WTC11 (cell line): ENCODE measurements around the gene MRPL23. TPM values are rescaled to one million over a fixed set of nuclear protein-coding genes. Genes with fewer than 3 reads are reported as not detected.

Experiments
- ATAC-seq: fragments of 200-7000 bp; cut with Tn5 transposase; 2 replicates; pipeline ENCODE4 v1.10.0; 2021; ENCODE audit warnings: mild to moderate bottlenecking, moderate library complexity
- CTCF ChIA-PET: fragments of 300-600 bp; sonication (Branson Sonifier 250); formaldehyde crosslinking; loops from one replicate; lab custom pipeline; 2021; ENCODE audit warnings: antibody characterized with exemption; lab: Charles Lee
- POLR2A ChIA-PET: fragments of 350-600 bp; sonication (Branson Sonifier 250); formaldehyde crosslinking; loops from one replicate; lab custom pipeline; 2021; ENCODE audit warnings: antibody characterized with exemption; lab: Charles Lee
- DNase-seq: peaks from one replicate; pipeline ENCODE4 v3.0.0; 2021; ENCODE audit warnings: low spot score
- H3K27ac Mint-ChIP-seq: 2 replicates; pipeline ENCODE4 v1.8.0; 2021; ENCODE audit warnings: mixed read lengths
- H3K27me3 Mint-ChIP-seq: 2 replicates; pipeline ENCODE4 v1.8.0; 2021; ENCODE audit warnings: low read depth, mild to moderate bottlenecking, moderate library complexity, mixed read lengths
- H3K36me3 Mint-ChIP-seq: 2 replicates; pipeline ENCODE4 v1.8.0; 2021; ENCODE audit warnings: mixed read lengths
- H3K4me1 Mint-ChIP-seq: 2 replicates; pipeline ENCODE4 v1.8.0; 2022; ENCODE audit warnings: mixed read lengths
- H3K4me3 Mint-ChIP-seq: 2 replicates; pipeline ENCODE4 v1.8.0; 2021; ENCODE audit warnings: mild to moderate bottlenecking, moderate library complexity, mixed read lengths
- H3K9me3 Mint-ChIP-seq: 2 replicates; pipeline ENCODE4 v1.8.0; 2021; ENCODE audit warnings: mixed read lengths
- CREB1 ChIP-seq: sonication (generic); formaldehyde crosslinking; IDR thresholded peaks from 2 replicates; pipeline ENCODE4 v1.8.0; 2023; ENCODE audit warnings: mild to moderate bottlenecking, missing genetic modification reagents
- E2F1 ChIP-seq: sonication (generic); formaldehyde crosslinking; IDR thresholded peaks from 2 replicates; pipeline ENCODE4 v1.8.0; 2022; ENCODE audit warnings: mild to moderate bottlenecking, missing genetic modification reagents
- FOXK1 ChIP-seq: sonication (generic); formaldehyde crosslinking; IDR thresholded peaks from 2 replicates; pipeline ENCODE4 v1.8.0; 2022; ENCODE audit warnings: mild to moderate bottlenecking, moderate library complexity, missing genetic modification reagents
- FOXP1 ChIP-seq: sonication (generic); formaldehyde crosslinking; IDR thresholded peaks from 2 replicates; pipeline ENCODE4 v1.8.0; 2022; ENCODE audit warnings: missing genetic modification reagents, mild to moderate bottlenecking, moderate library complexity, borderline replicate concordance
- MXD4 ChIP-seq: fragments of 250-450 bp; sonication (Bioruptor Pico); IDR thresholded peaks from 2 replicates; pipeline ENCODE4 v1.8.0; 2021; ENCODE audit warnings: mild to moderate bottlenecking, moderate library complexity, borderline replicate concordance
- MYBL2 ChIP-seq: sonication (generic); formaldehyde crosslinking; IDR thresholded peaks from 2 replicates; pipeline ENCODE4 v1.8.1; 2023; ENCODE audit warnings: mild to moderate bottlenecking, moderate library complexity, missing genetic modification reagents
- NFE2L1 ChIP-seq: sonication (generic); formaldehyde crosslinking; IDR thresholded peaks from 2 replicates; pipeline ENCODE4 v1.8.1; 2023; ENCODE audit warnings: missing genetic modification reagents
- NR1H2 ChIP-seq: sonication (generic); formaldehyde crosslinking; IDR thresholded peaks from 2 replicates; pipeline ENCODE4 v1.9.0; 2021; ENCODE audit warnings: mild to moderate bottlenecking, moderate library complexity, missing genetic modification reagents
- NR2C2 ChIP-seq: sonication (generic); formaldehyde crosslinking; IDR thresholded peaks from 2 replicates; pipeline ENCODE4 v1.8.0; 2022; ENCODE audit warnings: mild to moderate bottlenecking, missing genetic modification reagents
- RELA ChIP-seq: sonication (generic); formaldehyde crosslinking; IDR thresholded peaks from 2 replicates; pipeline ENCODE4 v1.8.1; 2022; ENCODE audit warnings: missing genetic modification reagents, mild to moderate bottlenecking, borderline replicate concordance
- TCF7 ChIP-seq: sonication (generic); formaldehyde crosslinking; IDR thresholded peaks from 2 replicates; pipeline ENCODE4 v1.8.0; 2022; ENCODE audit warnings: mild to moderate bottlenecking, low read depth, missing genetic modification reagents, moderate library complexity
- TEAD1 ChIP-seq: sonication (generic); formaldehyde crosslinking; IDR thresholded peaks from 2 replicates; pipeline ENCODE4 v1.8.0; 2022; ENCODE audit warnings: mild to moderate bottlenecking, missing genetic modification reagents
- TEAD4 ChIP-seq: sonication (generic); formaldehyde crosslinking; IDR thresholded peaks from 2 replicates; pipeline ENCODE4 v1.8.0; 2022; ENCODE audit warnings: mild to moderate bottlenecking, missing genetic modification reagents
- TP53 ChIP-seq: sonication (generic); formaldehyde crosslinking; IDR thresholded peaks from 2 replicates; pipeline ENCODE4 v1.8.1; 2023; ENCODE audit warnings: mild to moderate bottlenecking, missing genetic modification reagents
- ZBTB21 ChIP-seq: sonication (generic); formaldehyde crosslinking; IDR thresholded peaks from 2 replicates; pipeline ENCODE4 v1.8.1; 2023; ENCODE audit warnings: mild to moderate bottlenecking, missing genetic modification reagents, borderline replicate concordance
- ZNF219 ChIP-seq: sonication (generic); formaldehyde crosslinking; IDR thresholded peaks from 2 replicates; pipeline ENCODE4 v1.8.0; 2023; ENCODE audit warnings: missing genetic modification reagents, mild to moderate bottlenecking, borderline replicate concordance
- ZNF263 ChIP-seq: sonication (generic); formaldehyde crosslinking; IDR thresholded peaks from 2 replicates; pipeline ENCODE4 v1.8.1; 2022; ENCODE audit warnings: low read depth, mild to moderate bottlenecking, moderate library complexity, missing genetic modification reagents
- ZNF317 ChIP-seq: sonication (generic); formaldehyde crosslinking; IDR thresholded peaks from 2 replicates; pipeline ENCODE4 v1.8.1; 2023; ENCODE audit warnings: low read depth, mild to moderate bottlenecking, moderate library complexity, missing genetic modification reagents, borderline replicate concordance
- ZNF396 ChIP-seq: fragments of 250-450 bp; sonication (Bioruptor Pico); IDR thresholded peaks from 2 replicates; pipeline ENCODE4 v1.8.0; 2021; ENCODE audit warnings: mild to moderate bottlenecking, moderate library complexity, borderline replicate concordance
- ZNF512 ChIP-seq: sonication (generic); formaldehyde crosslinking; IDR thresholded peaks from 2 replicates; pipeline ENCODE4 v1.8.1; 2022; ENCODE audit warnings: missing genetic modification reagents, borderline replicate concordance
- total RNA-seq: library from RNA; stranded (reverse); gene quantifications from 3 replicates; pipeline ENCODE4 v1.2.3, GENCODE V29; 2021
- TF ChIP-seq, protein P1 (sequence below): fragments of 250-450 bp; sonication (Bioruptor Pico); IDR thresholded peaks from 2 replicates; pipeline ENCODE4 v1.9.0; 2021; ENCODE audit warnings: mild to moderate bottlenecking
- TF ChIP-seq, protein P2 (sequence below): sonication (generic); formaldehyde crosslinking; IDR thresholded peaks from 2 replicates; pipeline ENCODE4 v1.8.0; 2022; ENCODE audit warnings: mild to moderate bottlenecking, missing genetic modification reagents

The MRPL23 gene
- total RNA-seq, 1 experiment from 2014 or later, result 73.0 TPM

- Mint-ChIP-seq H3K27ac (no peak overlapping the region), H3K4me1 (peaks cover 24% of the 10 kb centered on the region), H3K27me3 (peaks cover 2% of the 10 kb centered on the region; the same call in 1 of the 2 replicates), H3K36me3 (no peaks in the 10 kb centered on the region), H3K9me3 (no peaks in the 10 kb centered on the region), H3K4me3 (no peak overlapping the region)
- ATAC-seq, result no peak
- POLR2A ChIA-PET, result no interaction called here
- DNase-seq, result no peak
- TF ChIP-seq ZNF219 (CRISPR knock-in tag), result no peak
- no peak for TF ChIP-seq ZNF263
- TF ChIP-seq CREB1 (CRISPR knock-in tag), result no peak
- TF ChIP-seq TP53 (CRISPR knock-in tag), result no peak
- TF ChIP-seq NR1H2 (CRISPR knock-in tag), result no peak
- no peak for TF ChIP-seq ZNF512 (CRISPR knock-in tag)
- no peak for TF ChIP-seq FOXK1 (CRISPR knock-in tag)
- no peak for TF ChIP-seq MYBL2 (CRISPR knock-in tag)
- no peak for TF ChIP-seq NR2C2 (CRISPR knock-in tag)
- no peak for TF ChIP-seq FOXP1 (CRISPR knock-in tag)
- TF ChIP-seq ZBTB21 (CRISPR knock-in tag), result no peak
- no peak for TF ChIP-seq ZNF396 (CRISPR knock-in tag)
- TF ChIP-seq ZNF317 (CRISPR knock-in tag), result no peak
- no peak for TF ChIP-seq MXD4
- no peak for TF ChIP-seq TEAD1 (CRISPR knock-in tag)
- TF ChIP-seq, protein P1, sequence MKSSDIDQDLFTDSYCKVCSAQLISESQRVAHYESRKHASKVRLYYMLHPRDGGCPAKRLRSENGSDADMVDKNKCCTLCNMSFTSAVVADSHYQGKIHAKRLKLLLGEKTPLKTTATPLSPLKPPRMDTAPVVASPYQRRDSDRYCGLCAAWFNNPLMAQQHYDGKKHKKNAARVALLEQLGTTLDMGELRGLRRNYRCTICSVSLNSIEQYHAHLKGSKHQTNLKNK (CRISPR knock-in tag), result no peak
- TF ChIP-seq, protein P2, sequence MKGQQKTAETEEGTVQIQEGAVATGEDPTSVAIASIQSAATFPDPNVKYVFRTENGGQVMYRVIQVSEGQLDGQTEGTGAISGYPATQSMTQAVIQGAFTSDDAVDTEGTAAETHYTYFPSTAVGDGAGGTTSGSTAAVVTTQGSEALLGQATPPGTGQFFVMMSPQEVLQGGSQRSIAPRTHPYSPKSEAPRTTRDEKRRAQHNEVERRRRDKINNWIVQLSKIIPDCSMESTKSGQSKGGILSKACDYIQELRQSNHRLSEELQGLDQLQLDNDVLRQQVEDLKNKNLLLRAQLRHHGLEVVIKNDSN (CRISPR knock-in tag), result no peak
- TF ChIP-seq E2F1 (CRISPR knock-in tag), result no peak
- TF ChIP-seq NFE2L1, result no peak
- TF ChIP-seq RELA, result no peak
- TF ChIP-seq, all 79 proteins: peak for 0
- CTCF ChIA-PET, result interaction anchor here (0.6 to 4.6 kb wide), 11 partner anchors 11 to 360 kb away, joined by 3 to 23 read pairs (median 4); no protein-coding TSS in a partner anchor
Measured at GRCh38 chr11:1906181-1906580, 41.0 kb upstream of the MRPL23 start.

DNA sequence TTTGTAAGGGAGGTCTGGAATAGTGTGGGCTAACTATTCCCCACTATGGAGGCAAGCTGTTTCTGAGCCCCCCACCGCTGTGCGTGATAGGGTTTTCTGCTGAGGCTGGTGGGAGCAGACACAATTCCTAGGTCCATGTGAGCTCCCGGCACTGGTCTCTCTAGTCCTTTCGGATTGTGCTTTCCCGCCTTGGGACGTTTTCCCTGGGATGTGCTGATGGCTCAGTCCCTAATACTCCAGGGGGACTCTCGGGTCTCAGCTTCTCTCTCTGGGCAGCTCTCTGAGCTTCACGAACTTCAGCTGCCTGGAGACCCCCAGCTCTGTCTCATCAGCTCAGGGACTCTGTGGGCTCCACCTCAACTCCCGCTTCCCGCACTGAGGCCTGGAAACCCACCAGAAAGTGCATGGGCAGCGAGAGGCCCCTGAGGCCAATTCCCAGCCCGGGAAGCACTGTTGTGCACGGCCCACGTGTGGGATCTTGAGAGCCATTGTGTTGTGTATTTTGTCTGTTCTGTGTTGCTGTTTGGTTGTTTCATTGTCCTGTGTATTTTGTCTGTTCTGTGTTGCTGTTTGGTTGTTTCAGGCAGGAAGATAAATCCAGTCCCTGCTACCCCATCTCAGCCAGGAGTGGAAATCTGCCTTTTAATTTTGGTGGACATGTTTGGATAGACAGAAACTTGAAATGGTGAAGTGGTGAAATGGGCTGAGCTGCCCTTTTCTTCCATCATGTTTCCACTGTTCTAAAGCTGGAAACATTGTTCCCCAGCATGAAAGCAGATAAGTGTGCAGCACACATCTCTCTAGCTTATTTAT lies 40.3 kb upstream of the MRPL23 start:
- no peak for TF ChIP-seq ZNF317 (CRISPR knock-in tag)
- TF ChIP-seq TP53 (CRISPR knock-in tag), result no peak
- no peak for TF ChIP-seq TCF7 (CRISPR knock-in tag)
- TF ChIP-seq TEAD4 (CRISPR knock-in tag), result no peak
- POLR2A ChIA-PET, result no interaction called here
- CTCF ChIA-PET, result interaction anchor here (0.6 to 4.6 kb wide), 13 partner anchors 10 to 360 kb away, joined by 3 to 23 read pairs (median 4); no protein-coding TSS in a partner anchor
- H3K27me3 Mint-ChIP-seq, result peaks cover 2% of the 10 kb centered on the region; the same call in 1 of the 2 replicates
- DNase-seq (no peak), ATAC-seq (peak; percentile 39; the same call in 1 of the 2 replicates)
- H3K4me1 Mint-ChIP-seq, result peaks cover 18% of the 10 kb centered on the region
- H3K27ac Mint-ChIP-seq, result no peak overlapping the region
- H3K4me3 Mint-ChIP-seq, result no peak overlapping the region
- no peaks in the 10 kb centered on the region for H3K9me3 Mint-ChIP-seq
- H3K36me3 Mint-ChIP-seq, result no peaks in the 10 kb centered on the region
